Islet of Langerhans (tissue), 1 donor: Measurements from ENCODE around the gene ZGLP1.

Experiments used
- FAIRE-seq: peaks from one replicate; lab custom pipeline; 2011; peaks lifted over from hg19 to GRCh38; lab: Jason Lieb, UNC

ZGLP1 gene

GRCh38 chr19:10327793-10328192, 18.2 kb upstream of the ZGLP1 start:
- no peak for FAIRE-seq

DNA sequence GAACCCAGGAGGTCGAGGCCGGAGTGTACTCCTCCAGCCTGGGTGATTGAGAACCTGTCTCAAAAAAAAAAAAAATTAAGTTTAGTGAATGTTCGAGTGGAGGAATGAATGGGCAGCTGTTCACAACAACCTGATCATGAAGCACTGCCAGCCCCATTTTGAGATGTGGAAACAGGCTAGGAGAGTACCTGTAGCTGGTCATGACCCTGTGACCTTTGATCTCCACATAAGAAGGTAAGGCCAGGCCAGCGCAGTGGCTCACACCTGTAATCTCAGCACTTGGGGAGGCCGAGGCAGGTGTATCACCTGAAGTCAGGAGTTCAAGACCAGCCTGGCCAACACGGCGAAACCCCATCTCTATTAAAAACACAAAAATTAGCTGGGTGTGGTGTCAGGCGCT, 16.1 kb upstream of the ZGLP1 start:
- no peak for FAIRE-seq

GRCh38 chr19:10321874-10322835, 12.5 kb upstream of the ZGLP1 start:
- FAIRE-seq: no peak

DNA sequence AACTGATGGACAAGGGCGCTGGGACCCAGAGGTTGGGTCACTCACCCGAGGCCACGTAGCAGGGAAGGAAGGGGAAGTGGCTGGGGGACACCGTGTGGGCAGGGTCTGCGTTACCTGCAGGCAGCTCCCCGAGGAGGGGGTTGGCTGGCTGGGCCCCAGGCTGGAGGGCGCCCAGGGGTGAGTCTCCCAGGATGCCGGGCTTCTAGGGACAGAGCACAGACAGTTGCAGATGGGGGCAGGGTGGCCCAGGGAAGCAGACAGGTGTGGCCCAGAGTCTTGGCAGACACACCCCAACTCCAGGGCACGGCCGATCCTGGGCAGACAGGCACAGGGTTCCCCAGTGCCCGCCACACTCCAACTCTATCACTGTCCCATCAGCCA, 11.8 kb upstream of the ZGLP1 start:
- FAIRE-seq: no peak

GRCh38 chr19:10320602-10321416, 11.2 kb upstream of the ZGLP1 start:
- FAIRE-seq: no peak

DNA sequence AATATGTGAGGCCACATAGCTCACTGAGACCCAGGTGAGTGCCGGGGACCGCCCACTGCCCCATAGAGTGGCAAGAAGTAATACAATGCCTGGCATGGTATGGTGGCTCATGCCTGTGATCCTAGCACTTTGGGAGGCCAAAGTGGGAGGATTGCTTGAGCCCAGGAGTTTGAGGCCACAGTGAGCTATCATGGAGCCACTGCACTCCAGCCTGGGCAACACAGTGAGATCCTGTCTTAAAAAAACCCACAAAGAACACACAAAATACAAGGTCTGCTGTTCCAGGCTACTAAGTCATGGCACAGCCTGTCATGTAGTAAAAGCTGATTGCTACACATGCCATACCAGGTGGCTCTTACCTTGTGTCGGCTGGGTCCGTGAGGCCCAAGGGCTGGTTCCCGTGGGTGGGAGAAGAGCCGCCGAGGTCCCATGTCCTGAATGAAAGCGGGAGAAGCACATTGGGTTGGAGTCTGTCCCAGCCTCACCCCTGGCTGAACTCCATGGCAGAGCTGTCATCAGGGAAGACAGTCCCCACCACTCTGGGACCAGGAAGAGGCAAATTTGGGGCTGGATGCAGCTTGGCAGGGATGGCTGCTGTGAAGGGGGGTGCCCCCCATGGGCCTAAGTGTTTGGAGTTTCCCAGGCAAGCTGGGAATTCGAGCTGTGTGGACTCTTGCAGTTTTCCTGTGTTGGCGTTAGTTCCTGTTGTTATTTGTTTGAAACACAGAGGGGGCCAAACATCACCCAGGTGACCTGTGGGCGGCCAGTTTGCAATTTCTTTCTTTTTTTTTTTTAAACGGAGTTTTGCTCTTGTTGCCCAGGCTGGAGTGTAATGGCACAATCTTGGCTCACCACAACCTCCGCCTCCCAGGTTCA, 9.4 kb upstream of the ZGLP1 start:
- no peak for FAIRE-seq

DNA sequence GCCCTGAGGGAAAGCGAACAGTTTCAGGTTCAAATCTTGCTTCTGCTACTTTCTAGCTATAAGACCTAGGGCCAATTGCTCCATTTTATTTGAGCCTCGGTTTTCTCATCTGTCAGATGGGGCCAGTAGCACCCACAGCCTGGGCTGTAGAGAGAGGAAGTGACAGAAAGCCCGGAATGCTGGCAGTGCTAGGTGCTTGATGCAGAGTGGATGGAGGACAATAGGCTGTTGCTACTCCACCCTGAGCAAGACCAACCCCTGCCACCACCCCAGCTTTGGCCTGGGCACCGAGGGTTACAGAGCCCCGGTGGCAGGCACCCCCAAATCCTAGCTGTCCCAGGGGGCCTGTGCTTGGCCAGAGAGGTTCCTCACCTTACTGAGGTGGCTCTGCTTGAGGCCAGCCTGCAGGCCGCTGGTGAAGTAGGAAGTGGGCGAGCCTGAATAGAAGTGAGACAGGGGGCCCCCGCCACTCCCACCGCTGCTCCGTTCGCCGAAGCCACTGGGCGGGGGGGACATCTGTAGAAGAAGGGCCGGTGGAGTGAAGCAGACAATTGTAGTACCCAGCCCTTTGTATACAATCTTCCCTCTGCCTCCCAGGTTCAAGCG, 8.3 kb upstream of the ZGLP1 start:
- no peak for FAIRE-seq

- FAIRE-seq: no peak
These were observed 7.6 kb upstream of the ZGLP1 start for GRCh38 chr19:10317045-10317856.

GRCh38 chr19:10316229-10317044, 6.8 kb upstream of the ZGLP1 start:
- no peak for FAIRE-seq

DNA sequence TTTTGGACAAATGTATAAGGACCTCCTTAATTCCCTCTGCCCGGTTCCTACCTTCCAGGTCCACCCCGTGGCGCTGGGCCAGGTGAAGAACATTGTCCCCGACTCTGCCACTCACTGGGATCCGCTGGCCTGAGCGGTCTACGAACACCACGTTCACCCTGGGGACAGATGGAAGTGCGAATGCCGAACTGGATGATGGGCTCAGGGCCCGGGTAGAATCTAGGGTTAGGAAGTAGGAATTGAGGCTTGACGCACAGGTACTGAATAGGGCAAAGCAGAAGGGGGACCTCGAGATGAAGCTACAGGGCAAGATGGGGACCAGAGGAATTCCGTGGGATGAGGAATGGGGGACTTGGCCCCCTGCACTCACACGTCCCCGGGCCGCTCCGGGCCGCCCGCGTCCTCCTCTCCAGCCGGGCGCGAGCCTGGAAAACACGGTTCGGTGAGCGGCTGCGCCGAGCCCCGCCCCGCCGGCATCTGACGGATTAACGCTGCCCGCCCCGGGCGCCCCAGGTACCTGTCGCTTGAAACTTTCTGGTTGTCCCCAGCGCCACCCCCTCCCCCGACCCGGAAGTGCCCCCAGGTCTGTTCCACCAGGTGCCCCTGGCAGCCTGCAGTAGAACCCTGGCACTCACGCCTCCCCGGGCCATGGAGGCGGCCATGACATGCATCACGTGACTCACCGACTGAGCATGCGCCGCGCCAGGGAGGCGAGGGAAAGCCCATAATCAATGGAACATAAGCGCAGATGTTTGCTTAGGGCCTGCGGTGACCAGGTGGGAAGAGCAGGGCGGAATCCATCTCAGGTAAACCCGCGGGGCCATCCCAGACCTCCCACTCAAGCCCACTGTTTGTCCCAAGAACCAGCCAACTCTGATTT, 6.0 kb upstream of the ZGLP1 start, which contains the start of gene FDX2:
TSS of gene FDX2 (minus strand) at position 681 of the 880 bp plus-strand sequence. CDS start at position 662, 19 bp downstream.
- FAIRE-seq: no peak

GRCh38 chr19:10306327-10306726, 3.3 kb downstream of the ZGLP1 start:
- no peak for FAIRE-seq

- FAIRE-seq: no peak
These were observed 4.3 kb downstream of the ZGLP1 start for GRCh38 chr19:10305139-10305806.

DNA sequence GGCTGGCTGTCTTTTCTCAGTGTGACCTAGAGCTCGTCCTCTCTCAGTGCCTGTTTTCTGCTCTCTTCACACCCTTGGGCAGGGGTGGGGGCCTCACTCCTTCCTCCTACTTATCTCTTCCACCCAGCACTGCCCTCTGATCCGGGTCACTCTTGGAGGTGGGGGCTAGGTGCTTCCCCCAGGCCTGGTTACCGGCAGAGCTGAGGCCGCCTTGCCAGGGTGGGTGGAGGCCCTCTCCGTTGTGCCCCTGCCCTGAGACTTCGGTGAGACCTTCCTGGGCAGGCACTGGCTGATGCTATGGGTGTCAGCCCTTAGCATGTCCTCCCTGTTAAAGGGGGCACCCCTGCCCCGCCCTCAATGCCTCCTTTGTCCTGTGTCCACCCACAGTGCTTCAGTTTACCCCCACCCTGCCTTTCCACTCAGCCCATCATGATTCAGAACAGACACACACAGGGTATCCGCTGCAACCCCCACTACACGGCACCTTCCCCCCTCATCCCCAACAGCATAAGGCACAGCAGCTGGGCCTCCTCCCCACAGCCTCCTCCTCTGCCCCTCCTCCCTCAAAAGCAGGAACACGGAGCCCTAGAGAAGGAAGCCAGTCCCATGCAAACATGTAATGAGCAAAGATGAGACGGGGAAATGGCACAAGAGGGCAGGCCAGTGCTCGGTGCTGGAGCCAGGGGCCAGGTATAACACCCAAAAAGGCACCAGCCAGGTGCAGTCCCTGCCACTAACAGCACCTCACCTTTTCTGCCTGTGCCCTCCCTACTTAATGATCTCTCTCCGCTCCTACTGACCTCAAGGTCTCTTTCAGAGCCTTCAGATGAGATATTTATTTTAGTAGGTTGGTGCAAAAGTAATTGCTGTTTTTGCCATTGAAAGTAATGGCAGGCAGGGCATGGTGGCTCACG, 9.8 kb downstream of the ZGLP1 start:
- no peak for FAIRE-seq

DNA sequence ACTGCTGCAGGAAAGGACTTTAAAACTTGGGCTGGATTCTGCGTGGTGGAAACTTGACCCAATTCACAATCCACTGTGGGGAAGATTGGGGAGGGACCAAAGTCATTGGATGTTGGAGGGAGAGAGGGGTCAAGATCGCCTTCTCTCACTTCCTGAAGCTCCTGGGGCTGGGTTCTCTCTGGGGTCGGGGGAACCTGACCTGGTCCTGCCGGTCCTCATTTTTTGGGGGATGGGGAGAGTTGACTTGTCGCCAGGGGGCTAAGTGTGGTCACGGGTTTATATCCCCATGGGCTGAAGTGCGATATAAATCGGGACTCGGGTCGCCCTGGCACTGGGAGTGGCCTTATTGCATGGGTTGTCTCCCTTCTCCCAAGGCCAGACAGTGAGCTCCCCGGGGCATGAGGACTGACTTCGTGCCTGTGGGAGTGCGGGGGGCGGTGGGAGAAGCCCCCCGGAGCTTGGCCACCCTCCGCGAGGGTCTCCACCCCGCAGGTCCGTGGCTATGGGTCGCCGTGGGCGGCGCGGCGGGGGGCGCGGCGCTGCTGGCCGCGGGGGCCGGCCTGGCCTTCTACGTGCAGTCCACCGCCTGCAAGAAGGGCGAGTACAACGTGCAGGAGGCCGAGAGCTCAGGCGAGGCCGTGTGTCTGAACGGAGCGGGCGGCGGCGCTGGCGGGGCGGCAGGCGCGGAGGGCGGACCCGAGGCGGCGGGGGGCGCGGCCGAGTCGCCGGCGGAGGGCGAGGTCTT, 13.6 kb downstream of the ZGLP1 start:
- no peak for FAIRE-seq

- no peak for FAIRE-seq
These were observed 14.2 kb downstream of the ZGLP1 start for GRCh38 chr19:10295305-10295846.

- no peak for FAIRE-seq
These were observed 15.3 kb downstream of the ZGLP1 start for GRCh38 chr19:10294368-10294697.
